Stimulated activated CD8-positive, alpha-beta memory T cell treated with anti-CD3 and anti-CD28 coated beads, Interleukin-12 subunit alpha, Interleukin-12 subunit beta, amount 100 ng/mL, for 24 hours (primary cell): Measurements from ENCODE around the gene ADGRA1.

Source experiments
- DNase-seq: peaks from one replicate; pipeline ENCODE4 v3.0.0-alpha.2; 2020; ENCODE audit errors: extremely low read depth

Gene ADGRA1

GRCh38 chr10:133113146-133113830, 25.6 kb downstream of the ADGRA1 start:
- no peak for DNase-seq

DNA sequence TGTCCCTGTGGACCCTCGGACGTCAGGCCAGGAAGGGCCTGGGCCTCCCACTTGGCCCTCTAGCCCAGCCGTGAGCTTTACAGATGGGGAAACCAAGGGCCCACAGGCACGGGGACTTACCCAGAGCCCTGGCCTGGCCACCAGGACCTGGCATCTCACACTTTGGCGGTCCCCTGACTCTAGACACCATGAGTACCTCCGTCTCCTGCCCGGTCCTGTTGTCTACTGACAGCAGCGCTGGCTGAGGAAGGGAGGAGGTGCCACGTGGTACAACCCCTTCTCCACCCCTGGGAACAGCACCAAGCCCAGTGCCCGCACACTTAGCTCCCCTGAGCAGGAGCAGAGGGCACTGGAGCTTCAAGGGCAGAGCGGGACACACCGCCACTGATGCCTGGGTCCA, 26.1 kb downstream of the ADGRA1 start:
- DNase-seq: no peak

DNA sequence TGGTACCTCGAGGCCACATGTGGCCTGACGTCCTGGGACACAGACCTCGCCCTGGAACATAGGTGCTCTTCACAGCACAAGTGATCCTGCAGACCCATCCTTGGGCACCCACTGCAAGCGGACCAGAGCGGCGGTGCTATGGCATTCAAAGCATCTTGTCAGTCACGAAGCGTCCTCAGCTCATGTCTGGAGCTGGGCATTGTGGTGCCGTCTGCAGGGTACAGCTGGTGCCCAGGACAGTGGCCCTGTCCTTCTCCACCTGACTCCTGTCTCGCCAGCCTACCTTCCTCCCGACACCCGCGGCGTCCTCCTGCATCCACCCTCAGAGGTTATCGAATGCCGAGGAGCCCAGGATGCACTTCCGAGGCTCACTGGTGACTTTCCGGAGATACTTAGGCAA, 26.5 kb downstream of the ADGRA1 start:
- no peak for DNase-seq

GRCh38 chr10:133114726-133115452, 27.2 kb downstream of the ADGRA1 start:
- no peak for DNase-seq

- no peak for DNase-seq
These were observed 27.7 kb downstream of the ADGRA1 start for GRCh38 chr10:133115453-133115842.

- no peak for DNase-seq
These were observed 28.3 kb downstream of the ADGRA1 start for GRCh38 chr10:133115976-133116375.

DNA sequence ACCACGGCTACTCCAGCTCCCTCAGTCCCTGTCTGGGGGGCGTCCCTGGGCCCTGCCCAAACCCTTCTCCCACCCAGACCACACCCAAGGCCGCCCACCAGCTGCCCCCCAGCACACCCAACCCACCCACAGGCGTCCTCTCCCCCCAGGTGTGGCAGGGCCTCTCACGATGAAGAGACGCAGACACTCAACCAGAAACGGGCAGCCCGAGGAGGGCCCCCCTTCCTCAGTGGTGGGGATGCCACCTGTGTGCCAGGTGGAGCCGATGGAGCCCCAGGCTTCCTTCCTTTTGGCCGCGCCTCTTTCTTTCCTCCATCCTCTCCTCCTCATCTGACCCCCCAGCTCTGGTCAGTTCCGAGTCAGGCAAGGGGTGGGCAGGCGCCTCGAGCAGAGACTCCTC, 28.7 kb downstream of the ADGRA1 start:
- no peak for DNase-seq

DNA sequence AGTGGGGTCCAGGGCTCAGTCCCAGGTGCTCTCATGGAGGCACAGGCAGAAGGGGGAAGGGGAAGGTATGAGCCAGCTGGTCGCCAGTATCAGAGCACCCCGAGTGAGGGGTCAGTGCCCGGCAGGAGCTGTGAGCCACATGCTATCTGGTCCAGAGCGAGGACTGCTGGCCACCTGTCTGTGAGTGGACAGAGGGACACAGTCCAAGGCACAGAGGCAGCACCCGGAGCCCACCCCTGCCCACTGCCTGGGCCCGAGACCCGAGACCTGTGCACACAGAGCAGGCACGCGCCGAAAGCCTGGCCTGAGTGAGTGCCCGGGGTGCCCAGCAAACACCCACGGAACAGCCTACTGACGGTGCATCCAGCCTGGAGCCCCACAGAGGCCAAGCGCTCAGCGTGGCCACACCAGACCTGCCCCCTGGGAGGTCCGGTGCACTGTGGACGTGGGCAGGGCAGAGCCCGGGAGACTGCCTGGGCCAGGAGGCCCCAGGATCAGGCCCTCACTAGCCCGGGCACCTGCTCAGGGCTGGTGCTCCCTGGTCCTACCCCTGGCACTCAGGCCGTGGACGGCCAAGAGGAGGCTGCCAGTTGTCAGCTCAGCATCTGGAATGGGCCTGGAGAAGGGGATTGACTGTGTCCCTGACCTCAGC, 29.4 kb downstream of the ADGRA1 start:
- no peak for DNase-seq

GRCh38 chr10:133117688-133118071, 30.0 kb downstream of the ADGRA1 start:
- no peak for DNase-seq

GRCh38 chr10:133121479-133121878, 33.8 kb downstream of the ADGRA1 start:
- no peak for DNase-seq

- DNase-seq: no peak
These were observed 34.6 kb downstream of the ADGRA1 start for GRCh38 chr10:133122171-133122935.

- DNase-seq: no peak
These were observed 35.5 kb downstream of the ADGRA1 start for GRCh38 chr10:133123050-133123745.

GRCh38 chr10:133123746-133124356, 36.1 kb downstream of the ADGRA1 start:
- DNase-seq: no peak

DNA sequence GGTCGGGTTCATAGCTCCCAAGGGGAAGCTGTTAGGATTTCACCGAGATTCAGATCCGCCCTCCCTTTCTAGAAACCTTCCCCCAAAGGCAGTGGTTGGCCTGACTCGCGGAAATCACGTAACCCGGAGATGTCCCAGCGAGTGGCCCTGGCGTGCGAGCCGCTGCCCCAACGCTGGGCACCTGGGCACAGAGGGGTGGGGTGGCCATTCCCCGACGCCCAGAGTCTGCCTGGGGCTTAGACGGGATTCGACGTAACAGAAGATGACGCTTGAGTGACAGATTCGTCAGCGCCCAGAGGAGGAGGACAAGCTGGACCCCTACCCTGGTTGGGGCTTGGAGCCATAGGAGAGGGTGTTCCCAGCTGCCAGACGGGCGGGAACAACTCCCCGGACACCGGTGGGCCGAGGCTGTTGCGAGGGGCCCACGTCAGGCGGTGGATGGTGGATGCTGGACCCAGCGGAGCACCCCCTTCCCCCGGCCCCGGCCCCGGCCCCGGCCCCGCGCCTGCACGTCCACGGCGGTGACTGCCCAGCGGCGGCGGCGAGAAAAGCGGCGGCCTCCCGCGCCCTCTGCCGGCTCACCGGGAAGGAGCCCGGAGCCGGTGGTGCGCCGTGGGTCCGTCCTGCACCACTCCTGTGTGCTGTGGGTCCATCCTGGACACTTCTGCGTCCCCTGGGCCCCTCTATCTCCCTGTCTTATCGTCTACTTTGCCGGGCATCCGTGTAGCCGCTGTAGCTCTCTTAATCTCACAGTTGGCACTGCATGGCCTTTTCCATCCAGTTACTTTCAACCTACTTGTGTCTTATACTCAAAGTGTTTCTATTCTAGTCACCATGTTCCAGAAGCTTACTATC, 36.9 kb downstream of the ADGRA1 start:
- no peak for DNase-seq

DNA sequence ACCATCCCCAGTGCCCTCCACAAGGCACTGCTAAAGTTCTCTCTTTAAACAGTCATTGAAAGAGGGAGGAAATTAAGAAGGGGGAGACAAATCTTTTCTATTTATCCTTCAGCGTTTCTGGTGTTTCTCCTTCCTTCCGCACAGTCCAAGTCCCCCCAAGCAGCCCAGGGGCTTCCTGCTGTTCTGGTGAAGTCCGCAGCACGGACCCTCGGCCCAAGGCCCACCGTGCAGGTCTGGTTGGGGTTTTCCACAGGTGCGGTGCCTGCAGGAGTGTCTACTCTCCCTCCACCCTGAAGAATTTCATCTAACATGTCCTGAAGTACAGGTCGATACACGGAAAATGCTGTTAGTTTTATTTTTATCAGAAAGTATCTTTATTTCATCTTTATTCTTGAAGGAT, 38.2 kb downstream of the ADGRA1 start:
- no peak for DNase-seq

DNA sequence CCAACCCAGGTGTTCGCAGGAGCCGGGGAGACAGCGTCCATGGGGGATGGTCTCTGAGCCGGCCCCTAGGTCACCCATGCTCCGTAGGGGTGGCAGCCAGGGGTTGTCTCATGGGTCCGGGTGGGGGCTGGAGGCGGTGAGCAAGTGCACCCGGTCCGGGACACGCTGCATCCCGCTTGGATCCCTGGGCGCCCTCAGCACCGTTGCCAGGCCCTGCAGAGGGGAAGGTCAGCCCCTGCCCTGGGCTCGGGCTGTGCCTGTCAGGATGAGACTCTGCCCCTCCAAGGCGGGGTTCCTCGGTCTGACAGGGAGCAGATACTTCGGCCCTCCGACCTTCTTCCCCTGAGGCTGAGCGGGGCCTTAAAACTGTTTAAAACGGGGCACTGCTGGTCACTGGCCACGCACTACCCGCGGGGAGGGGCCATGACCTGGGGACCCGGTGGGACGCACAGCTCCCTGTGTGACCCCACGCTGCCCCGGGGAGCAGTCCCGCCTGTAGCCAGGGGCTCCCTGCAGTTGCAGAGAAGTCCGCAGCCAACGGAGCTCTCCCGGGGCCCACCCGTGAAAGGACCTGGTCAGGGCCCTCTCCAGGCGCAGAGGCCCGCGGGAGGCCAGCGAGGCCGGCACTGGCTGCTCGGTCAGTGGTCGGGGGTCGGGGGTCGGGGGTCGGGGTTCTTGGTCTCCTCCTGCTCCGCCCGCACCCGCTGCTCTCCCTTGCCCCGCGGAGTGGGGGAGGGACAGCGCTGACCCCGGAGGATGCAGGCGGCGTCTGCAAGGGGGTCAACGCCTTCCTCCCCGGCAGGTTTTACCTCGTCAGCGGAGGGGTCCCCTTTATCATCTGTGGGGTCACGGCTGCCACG, 38.9 kb downstream of the ADGRA1 start:
- DNase-seq: no peak

DNA sequence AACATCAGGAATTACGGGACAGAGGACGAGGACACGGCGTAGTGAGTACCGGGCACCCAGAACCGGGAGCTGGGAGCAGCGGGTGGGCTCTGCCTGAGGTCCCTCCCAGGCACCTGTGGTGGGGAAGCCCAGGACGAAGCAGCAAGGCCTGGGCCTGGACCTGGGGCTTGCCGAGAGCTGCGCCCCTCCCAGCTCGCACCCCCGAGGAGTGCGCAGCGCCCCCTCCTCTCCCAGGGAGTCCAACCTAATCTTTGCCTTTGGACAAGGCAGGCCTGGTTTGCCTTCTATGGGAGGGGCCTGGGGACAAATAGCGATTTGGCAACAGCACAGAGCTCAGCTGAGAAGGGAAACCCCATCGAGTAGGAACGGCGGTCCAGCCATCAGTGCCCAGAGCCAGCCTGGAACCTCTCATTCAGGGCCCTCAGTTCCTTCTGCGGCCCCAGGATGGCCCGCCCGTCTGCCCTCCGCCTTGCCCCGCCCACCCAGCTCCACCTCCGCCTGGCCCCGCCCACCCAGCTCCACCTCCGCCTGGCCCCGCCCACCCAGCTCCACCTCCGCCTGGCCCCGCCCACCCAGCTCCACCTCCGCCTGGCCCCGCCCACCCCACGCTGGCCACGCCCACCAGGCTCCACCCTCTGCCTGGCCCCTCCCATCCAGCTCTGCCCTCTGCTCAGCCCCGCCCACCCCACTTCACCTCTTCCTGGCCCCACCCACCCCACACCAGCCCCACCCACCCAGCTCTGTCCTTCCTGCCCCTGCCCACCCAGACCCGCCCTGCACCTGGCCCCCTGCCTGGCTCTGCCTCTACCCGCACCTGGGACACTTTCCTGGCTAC, 39.8 kb downstream of the ADGRA1 start:
- DNase-seq: no peak
